Fibroblast of the conjunctiva (primary cell): Measurements from ENCODE around the gene BEST1.
A peak's percentile ranks its signal among the peaks of the same experiment; 100 is the strongest.
"Not testable (repeated sequence)": the region's sequence is repeated elsewhere in the genome, so short reads cannot be mapped to it uniquely, and the experiment has no call there.

Experiments
- DNase-seq: peaks from one replicate; pipeline ENCODE4 v3.0.0-alpha.2; 2010; ENCODE audit warnings: low read depth

The BEST1 gene

GRCh38 chr11:61949169-61950034 is 749 bp upstream of the BEST1 start:
- peak; percentile 99 for DNase-seq

GRCh38 chr11:61951484-61952135 is 1.5 kb downstream of the BEST1 start:
- DNase-seq, result no peak

- no peak for DNase-seq
These were observed 2.7 kb downstream of the BEST1 start for GRCh38 chr11:61952882-61953281.

GRCh38 chr11:61953632-61954031 is 3.5 kb downstream of the BEST1 start:
- DNase-seq, result not testable (repeated sequence)

GRCh38 chr11:61954106-61954850 is 4.1 kb downstream of the BEST1 start:
- DNase-seq, result no peak

GRCh38 chr11:61954851-61955421 is 4.8 kb downstream of the BEST1 start:
- peak; percentile 80 for DNase-seq

GRCh38 chr11:61955422-61956135 is 5.4 kb downstream of the BEST1 start:
- DNase-seq, result no peak

- DNase-seq, result no peak
These were observed 6.3 kb downstream of the BEST1 start for GRCh38 chr11:61956191-61957020.

- no peak for DNase-seq
These were observed 7.0 kb downstream of the BEST1 start for GRCh38 chr11:61957021-61957770.

GRCh38 chr11:61958590-61958989 is 8.4 kb downstream of the BEST1 start:
- no peak for DNase-seq

- no peak for DNase-seq
These were observed 9.0 kb downstream of the BEST1 start for GRCh38 chr11:61959114-61959513.

GRCh38 chr11:61959678-61960077 is 9.5 kb downstream of the BEST1 start:
- no peak for DNase-seq

- DNase-seq, result no peak
These were observed 10.4 kb downstream of the BEST1 start for GRCh38 chr11:61960532-61960931.

GRCh38 chr11:61961570-61962212 is 11.5 kb downstream of the BEST1 start:
- DNase-seq, result peak; percentile 42

GRCh38 chr11:61962213-61963015 is 12.3 kb downstream of the BEST1 start:
- DNase-seq, result no peak

- peak; percentile 71 for DNase-seq
These were observed 12.8 kb downstream of the BEST1 start for GRCh38 chr11:61963016-61963281.

GRCh38 chr11:61963282-61964057 is 13.3 kb downstream of the BEST1 start:
- DNase-seq, result peak; percentile 64

GRCh38 chr11:61964058-61964665 is 14.0 kb downstream of the BEST1 start:
- no peak for DNase-seq
